Bronchial epithelial cell (primary cell): ENCODE data around the gene MED12L. TPM values are rescaled to one million over a fixed set of nuclear protein-coding genes. Genes with fewer than 3 reads are reported as not detected.
"Not testable (repeated sequence)": the region's sequence is repeated elsewhere in the genome, so short reads cannot be mapped to it uniquely, and the experiment has no call there.

Experiments used
- DNase-seq: peaks from one replicate; pipeline ENCODE4 v3.0.0-alpha.2; 2010; ENCODE audit warnings: low read depth
- FAIRE-seq: peaks from 2 replicates; lab custom pipeline; 2011; peaks lifted over from hg19 to GRCh38; lab: Jason Lieb, UNC
- H3K27me3 ChIP-seq: 2 replicates; pipeline ENCODE4 v1.5.1; 2011; ENCODE audit warnings: low read length; ENCODE audit not compliant: control insufficient read depth, insufficient read depth
- H3K36me3 ChIP-seq: 2 replicates; pipeline ENCODE4 v1.5.1; 2011; ENCODE audit warnings: low read length; ENCODE audit not compliant: control insufficient read depth, insufficient read depth
- H3K4me3 ChIP-seq: 2 replicates; pipeline ENCODE4 v1.5.1; 2011; ENCODE audit warnings: mild to moderate bottlenecking, low read depth, low read length, control low read depth
- CTCF ChIP-seq: IDR thresholded peaks from 2 replicates; pipeline ENCODE4 v1.5.1; 2011; ENCODE audit warnings: mild to moderate bottlenecking, moderate library complexity, low read length, control low read depth, inconsistent platforms; ENCODE audit not compliant: insufficient read depth, severe bottlenecking
- total RNA-seq: library from RNA; depleted of rRNA; stranded (reverse); fragments of >200 nt; gene quantifications from 2 replicates; pipeline ENCODE4 v1.2.1, GENCODE V29; 2014

MED12L gene
- total RNA-seq, 1 donor from 2014 or later, result 0.26 TPM

DNA sequence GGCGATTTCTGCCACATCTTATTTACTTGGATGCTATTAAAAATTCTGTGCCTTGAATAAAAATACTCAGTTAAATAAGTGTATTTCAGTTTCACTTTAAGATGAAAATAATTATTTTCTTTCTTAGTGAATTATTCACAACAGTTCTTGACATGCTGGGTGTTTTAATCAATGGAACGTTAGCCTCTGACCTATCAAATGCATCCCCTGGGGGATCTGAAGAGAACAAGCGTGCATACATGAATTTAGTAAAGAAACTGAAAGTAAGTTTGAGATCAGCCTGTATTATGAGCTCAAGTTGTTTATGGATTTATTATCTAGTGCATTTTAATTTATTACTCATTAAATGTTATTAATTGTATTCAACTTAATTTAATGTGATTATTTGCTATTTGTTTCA, 298.5 kb downstream of the MED12L start:
- no peak overlapping the region for H3K4me3 ChIP-seq
- TF ChIP-seq CTCF, result no peak
- no peak for FAIRE-seq
- no peaks in the 10 kb centered on the region for H3K27me3 ChIP-seq
- DNase-seq, result no peak
- no peaks in the 10 kb centered on the region for H3K36me3 ChIP-seq

- FAIRE-seq (no peak), DNase-seq (no peak)
- Histone ChIP-seq H3K27me3 (no peaks in the 10 kb centered on the region), H3K4me3 (no peak within 1 kb of the TSS), H3K36me3 (no peaks in the 10 kb centered on the region)
- TF ChIP-seq CTCF, result no peak
These were observed 299.3 kb downstream of the MED12L start, which contains the start of gene P2RY12 for GRCh38 chr3:151384741-151385174. Gene P2RY12, minus strand, starts transcription at chr3:151384753. Its CDS starts 45,908 bp downstream, at chr3:151338845.

DNA sequence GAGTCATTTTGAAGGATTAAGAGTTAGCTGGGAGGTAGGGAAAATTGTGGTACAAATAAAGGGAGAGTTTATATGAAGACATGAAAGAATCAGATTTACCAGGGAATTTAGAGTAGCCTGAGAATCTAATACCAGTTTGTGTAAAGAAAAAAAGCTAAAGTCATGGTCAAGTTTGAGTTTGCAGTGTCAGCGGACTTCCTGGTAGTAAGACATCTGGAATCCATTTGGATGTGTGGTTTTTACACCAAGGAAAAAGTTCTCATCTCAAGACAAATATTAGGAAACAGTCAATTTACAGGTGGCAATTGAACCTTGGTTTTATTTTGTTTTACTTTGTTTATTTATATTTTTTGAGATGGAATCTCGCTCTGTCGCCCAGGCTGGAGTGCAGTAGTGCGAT, 300.6 kb downstream of the MED12L start:
- no peak for TF ChIP-seq CTCF
- H3K27me3 ChIP-seq, result no peaks in the 10 kb centered on the region
- FAIRE-seq, result no peak
- no peak for DNase-seq
- no peaks in the 10 kb centered on the region for H3K36me3 ChIP-seq
- H3K4me3 ChIP-seq, result no peak overlapping the region

DNA sequence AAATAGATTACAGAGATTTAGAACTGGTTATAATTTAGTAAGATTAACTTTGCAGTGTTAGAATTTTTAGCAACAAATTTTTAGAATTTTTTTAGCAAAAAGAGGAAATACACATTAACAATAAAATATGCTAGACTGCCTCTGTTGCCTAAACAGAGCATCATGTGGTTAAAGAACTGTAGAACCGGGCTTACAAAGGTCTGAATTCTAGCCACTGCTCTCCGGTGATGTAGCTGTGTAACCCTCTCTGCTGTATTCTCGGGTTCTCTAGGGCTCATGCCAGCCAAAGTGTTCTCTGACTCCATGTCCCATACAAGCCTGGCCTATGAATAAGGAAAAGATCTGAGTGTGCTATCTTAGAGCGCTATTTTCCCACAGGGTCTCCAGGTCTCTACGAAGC, 302.0 kb downstream of the MED12L start:
- TF ChIP-seq CTCF, result no peak
- FAIRE-seq (no peak), DNase-seq (no peak)
- Histone ChIP-seq H3K27me3 (no peaks in the 10 kb centered on the region), H3K36me3 (no peaks in the 10 kb centered on the region), H3K4me3 (no peak overlapping the region)

GRCh38 chr3:151387842-151388241, 302.4 kb downstream of the MED12L start:
- Histone ChIP-seq H3K27me3 (no peaks in the 10 kb centered on the region), H3K36me3 (no peaks in the 10 kb centered on the region), H3K4me3 (no peak overlapping the region)
- DNase-seq (no peak), FAIRE-seq (no peak)
- TF ChIP-seq CTCF, result no peak

DNA sequence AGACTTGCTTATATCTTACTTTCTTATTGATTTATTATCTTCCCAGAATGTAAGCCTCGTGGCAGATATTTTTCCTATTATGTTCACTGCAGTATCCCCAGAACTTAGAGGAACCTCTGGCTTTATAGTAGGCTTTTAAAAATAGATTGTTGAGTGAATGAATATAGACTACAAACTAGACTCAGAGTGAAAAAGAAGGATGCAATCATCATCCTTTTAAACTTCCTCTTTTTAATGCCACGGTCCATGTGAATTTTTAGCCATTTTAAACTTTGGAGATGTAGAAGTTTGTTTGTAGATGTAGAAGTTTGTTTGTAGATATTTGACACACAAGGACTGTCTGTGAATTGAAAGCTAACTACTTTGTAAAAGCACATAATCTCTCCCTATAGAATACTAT, 306.3 kb downstream of the MED12L start:
- no peak overlapping the region for H3K4me3 ChIP-seq
- H3K27me3 ChIP-seq, result no peaks in the 10 kb centered on the region
- DNase-seq (no peak), FAIRE-seq (no peak)
- no peak for TF ChIP-seq CTCF
- no peaks in the 10 kb centered on the region for H3K36me3 ChIP-seq

- FAIRE-seq, H3K4me3 ChIP-seq, H3K27me3 ChIP-seq, DNase-seq, H3K36me3 ChIP-seq: not testable (repeated sequence)
These were observed 306.7 kb downstream of the MED12L start for GRCh38 chr3:151392191-151392590.
